A673 (cell line): ENCODE data around the gene OSM. TPM values are rescaled to one million over a fixed set of nuclear protein-coding genes. Genes with fewer than 3 reads are reported as not detected.

Experiments
- BruUV-seq: library from RNA; stranded (reverse); fragments of 400-500 nt; replicated peaks from 2 replicates; lab custom pipeline; 2021; lab: Mats Ljungman, UMichigan
- CTCF ChIA-PET: fragments of 300-600 bp; sonication (Branson Sonifier 250); formaldehyde crosslinking; loops from one replicate; lab custom pipeline; 2022; ENCODE audit warnings: antibody characterized with exemption; lab: Charles Lee
- POLR2A ChIA-PET: fragments of 300-600 bp; sonication (Branson Sonifier 250); formaldehyde crosslinking; loops from one replicate; lab custom pipeline; 2022; ENCODE audit warnings: antibody characterized with exemption; ENCODE audit not compliant: low non-redundant PET; lab: Charles Lee
- DNase-seq: peaks from one replicate; pipeline ENCODE4 v3.0.0-alpha.2; 2015; ENCODE audit warnings: low spot score
- H3K27ac ChIP-seq: fragments of 200-600 bp; sonication (generic); 2 replicates; pipeline ENCODE4 v1.5.1; 2016; ENCODE audit warnings: mixed run types, low read depth, mild to moderate bottlenecking, mixed read lengths, antibody characterized with exemption, low read length; ENCODE audit not compliant: poor library complexity, severe bottlenecking
- H3K27me3 ChIP-seq: fragments of 200-600 bp; sonication (generic); replicated peaks from 2 replicates; pipeline ENCODE4 v1.6.1; 2017; ENCODE audit warnings: mixed run types, low read depth, mild to moderate bottlenecking, mixed read lengths, antibody characterized with exemption, low read length; ENCODE audit not compliant: insufficient read depth, poor library complexity
- H3K36me3 ChIP-seq: fragments of 200-600 bp; sonication (generic); 2 replicates; pipeline ENCODE4 v1.6.1; 2016; ENCODE audit warnings: mixed run types, mild to moderate bottlenecking, mixed read lengths, antibody characterized with exemption, low read length; ENCODE audit not compliant: insufficient read depth, poor library complexity, severe bottlenecking
- H3K4me1 ChIP-seq: fragments of 200-600 bp; sonication (generic); 2 replicates; pipeline ENCODE4 v1.6.1; 2017; ENCODE audit warnings: mixed run types, mild to moderate bottlenecking, mixed read lengths, antibody characterized with exemption, low read length; ENCODE audit not compliant: insufficient read depth, poor library complexity, severe bottlenecking
- H3K4me3 ChIP-seq: fragments of 200-600 bp; sonication (generic); 2 replicates; pipeline ENCODE4 v1.5.1; 2016; ENCODE audit warnings: low read depth, mixed run types, mild to moderate bottlenecking, mixed read lengths, low read length; ENCODE audit not compliant: poor library complexity, severe bottlenecking
- H3K9me3 ChIP-seq: fragments of 200-600 bp; sonication (generic); 2 replicates; pipeline ENCODE4 v1.6.1; 2016; ENCODE audit warnings: mixed run types, low read depth, mild to moderate bottlenecking, mixed read lengths, antibody characterized with exemption, low read length; ENCODE audit not compliant: poor library complexity, severe bottlenecking
- CTCF ChIP-seq: fragments of 300-800, 200-600 bp; sonication (generic); conservative IDR thresholded peaks from 2 replicates; pipeline ENCODE4 v1.5.1; 2017; ENCODE audit warnings: low read depth, mild to moderate bottlenecking, antibody characterized with exemption, low read length, moderate library complexity, mixed read lengths
- EZH2 ChIP-seq: fragments of 200-600 bp; sonication (generic); IDR thresholded peaks from 2 replicates; pipeline ENCODE4 v1.6.1; 2017; ENCODE audit warnings: borderline replicate concordance, low read depth, mild to moderate bottlenecking, mixed read lengths, antibody characterized with exemption, low read length; ENCODE audit not compliant: poor library complexity, severe bottlenecking
- intact Hi-C: fragments of 100-400 bp; cut with micrococcal nuclease; formaldehyde crosslinking; loops from one replicate; pipeline ENCODE4 v1.10.0; 2022; ENCODE audit not compliant: unreplicated experiment
- total RNA-seq: library from RNA; stranded (reverse); gene quantifications from 2 replicates; pipeline ENCODE4 v1.2.3, GENCODE V29; 2021

Gene OSM
- total RNA-seq, 1 experiment from 2014 or later: not detected

DNA sequence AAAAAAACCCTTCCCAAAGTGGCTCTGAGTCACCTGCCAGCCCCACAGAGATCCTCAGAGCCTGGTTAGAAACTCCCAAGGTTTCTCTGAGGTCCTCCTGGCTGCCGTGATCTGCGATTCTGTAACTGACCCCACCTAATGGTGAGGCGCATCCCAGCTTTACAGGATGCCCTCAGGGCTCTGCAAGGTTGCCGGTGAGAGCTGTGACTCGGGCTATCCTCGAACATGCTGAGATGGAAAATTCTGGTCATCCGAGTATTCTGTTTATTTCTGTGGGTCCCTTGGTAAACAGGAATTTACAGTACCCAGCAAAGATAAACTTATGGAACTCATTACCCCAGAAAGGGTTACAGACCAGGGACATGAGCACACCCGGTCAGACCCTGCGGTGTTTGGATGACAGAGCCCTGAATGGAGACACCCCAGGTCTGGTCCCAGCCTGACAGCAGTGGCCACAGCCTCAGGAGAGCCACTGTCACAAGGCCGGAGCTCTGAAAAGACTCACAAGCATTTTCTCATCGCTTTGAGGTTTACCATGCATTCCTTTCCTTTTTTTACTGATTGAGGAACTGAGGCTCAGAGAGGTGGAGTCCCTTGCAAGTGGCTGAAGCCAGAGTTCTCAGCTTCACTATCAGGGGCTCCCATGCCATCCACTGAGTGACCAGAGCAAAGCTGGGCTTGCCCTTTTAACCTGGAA is 42.3 kb downstream of the OSM start:
- Histone ChIP-seq H3K27me3 (no peaks in the 10 kb centered on the region), H3K4me3 (no peak overlapping the region), H3K27ac (no peak overlapping the region), H3K36me3 (no peaks in the 10 kb centered on the region), H3K9me3 (no peaks in the 10 kb centered on the region), H3K4me1 (no peaks in the 10 kb centered on the region)
- POLR2A ChIA-PET: no interaction called here
- no peak for DNase-seq
- TF ChIP-seq EZH2 (no peak), CTCF (no peak)
- intact Hi-C loops: no loop called here
- CTCF ChIA-PET: no interaction called here
- no TSS peak for BruUV-seq

- no peak overlapping the region for H3K27ac ChIP-seq
- no peak overlapping the region for H3K4me3 ChIP-seq
- intact Hi-C loops: no loop called here
- BruUV-seq: no TSS peak
- ChIA-PET POLR2A (no interaction called here), CTCF (no interaction called here)
- TF ChIP-seq CTCF (no peak), EZH2 (no peak)
- no peaks in the 10 kb centered on the region for H3K36me3 ChIP-seq
- DNase-seq: no peak
- H3K9me3 ChIP-seq: no peaks in the 10 kb centered on the region
- H3K4me1 ChIP-seq: no peaks in the 10 kb centered on the region
- no peaks in the 10 kb centered on the region for H3K27me3 ChIP-seq
Measured at GRCh38 chr22:30223303-30223702, 43.3 kb downstream of the OSM start.

DNA sequence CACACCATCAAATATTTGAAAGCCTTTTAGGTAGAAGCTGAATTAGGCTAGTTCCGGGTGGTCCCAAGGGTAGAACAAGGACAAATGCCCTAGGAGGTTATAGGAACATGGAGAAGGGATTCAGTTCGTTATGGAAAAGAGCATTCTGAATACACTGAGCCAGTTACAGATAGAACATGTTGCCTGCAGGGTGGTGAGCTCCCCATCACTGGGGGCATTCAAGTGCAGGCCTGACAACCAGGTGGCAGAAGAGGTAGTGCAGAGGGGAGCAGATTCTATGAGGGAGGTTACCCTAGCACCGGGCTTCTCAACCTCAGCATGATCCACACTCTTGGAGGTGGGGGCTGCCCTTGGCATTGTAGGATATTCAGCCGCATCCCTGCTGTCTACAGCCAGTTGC is 44.3 kb downstream of the OSM start:
- no TSS peak for BruUV-seq
- DNase-seq: no peak
- Histone ChIP-seq H3K4me1 (no peaks in the 10 kb centered on the region), H3K27ac (no peak overlapping the region), H3K27me3 (no peaks in the 10 kb centered on the region), H3K9me3 (no peaks in the 10 kb centered on the region), H3K4me3 (no peak overlapping the region), H3K36me3 (no peaks in the 10 kb centered on the region)
- TF ChIP-seq CTCF (no peak), EZH2 (no peak)
- intact Hi-C loops: no loop called here
- ChIA-PET POLR2A (no interaction called here), CTCF (no interaction called here)
